WTC11 (cell line): ENCODE measurements around the gene MRTFA.

Source experiments
- NFE2L1 ChIP-seq: sonication (generic); formaldehyde crosslinking; IDR thresholded peaks from 2 replicates; pipeline ENCODE4 v1.8.1; 2023; ENCODE audit warnings: missing genetic modification reagents
- NR3C1 ChIP-seq: sonication (generic); formaldehyde crosslinking; conservative IDR thresholded peaks from 2 replicates; pipeline ENCODE4 v1.8.1; 2023; ENCODE audit warnings: low read depth, mild to moderate bottlenecking, missing genetic modification reagents
- RELA ChIP-seq: sonication (generic); formaldehyde crosslinking; IDR thresholded peaks from 2 replicates; pipeline ENCODE4 v1.8.1; 2022; ENCODE audit warnings: missing genetic modification reagents, mild to moderate bottlenecking, borderline replicate concordance
- TEAD4 ChIP-seq: sonication (generic); formaldehyde crosslinking; IDR thresholded peaks from 2 replicates; pipeline ENCODE4 v1.8.0; 2022; ENCODE audit warnings: mild to moderate bottlenecking, missing genetic modification reagents
- TF ChIP-seq, protein P1 (sequence below): fragments of 200-600 bp; IDR thresholded peaks from 2 replicates; pipeline ENCODE4 v1.8.0; 2022; ENCODE audit warnings: antibody characterized with exemption

DNA sequence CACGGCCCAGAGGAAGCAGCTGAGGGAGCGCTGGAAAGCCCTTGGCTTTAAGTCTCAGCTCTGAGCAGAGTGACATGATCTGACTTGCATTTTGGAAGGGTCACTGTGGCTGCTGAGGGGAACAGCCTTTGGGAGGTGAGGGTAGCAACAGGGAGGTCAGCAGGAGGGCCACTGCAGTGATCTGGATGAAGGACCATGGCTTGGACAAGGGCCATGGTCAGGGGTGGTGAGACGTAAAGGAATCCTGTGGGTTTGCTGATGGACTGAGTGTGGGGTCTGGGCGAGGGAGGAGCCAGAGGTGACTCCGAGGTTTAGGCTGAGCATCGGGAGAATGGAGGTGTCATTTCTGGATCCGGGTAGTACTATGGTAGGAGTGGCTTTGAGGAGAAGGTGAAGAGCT lies 232.9 kb downstream of the MRTFA start:
- TF ChIP-seq NR3C1 (CRISPR knock-in tag) (no peak), TEAD4 (CRISPR knock-in tag) (no peak), RELA (CRISPR knock-in tag) (no peak), NFE2L1 (CRISPR knock-in tag) (no peak)
- TF ChIP-seq, protein P1, sequence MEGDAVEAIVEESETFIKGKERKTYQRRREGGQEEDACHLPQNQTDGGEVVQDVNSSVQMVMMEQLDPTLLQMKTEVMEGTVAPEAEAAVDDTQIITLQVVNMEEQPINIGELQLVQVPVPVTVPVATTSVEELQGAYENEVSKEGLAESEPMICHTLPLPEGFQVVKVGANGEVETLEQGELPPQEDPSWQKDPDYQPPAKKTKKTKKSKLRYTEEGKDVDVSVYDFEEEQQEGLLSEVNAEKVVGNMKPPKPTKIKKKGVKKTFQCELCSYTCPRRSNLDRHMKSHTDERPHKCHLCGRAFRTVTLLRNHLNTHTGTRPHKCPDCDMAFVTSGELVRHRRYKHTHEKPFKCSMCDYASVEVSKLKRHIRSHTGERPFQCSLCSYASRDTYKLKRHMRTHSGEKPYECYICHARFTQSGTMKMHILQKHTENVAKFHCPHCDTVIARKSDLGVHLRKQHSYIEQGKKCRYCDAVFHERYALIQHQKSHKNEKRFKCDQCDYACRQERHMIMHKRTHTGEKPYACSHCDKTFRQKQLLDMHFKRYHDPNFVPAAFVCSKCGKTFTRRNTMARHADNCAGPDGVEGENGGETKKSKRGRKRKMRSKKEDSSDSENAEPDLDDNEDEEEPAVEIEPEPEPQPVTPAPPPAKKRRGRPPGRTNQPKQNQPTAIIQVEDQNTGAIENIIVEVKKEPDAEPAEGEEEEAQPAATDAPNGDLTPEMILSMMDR = no peak
